GM23338 (cell line): ENCODE results near the gene SEPTIN7. TPM values are rescaled to one million over a fixed set of nuclear protein-coding genes. Genes with fewer than 3 reads are reported as not detected.

Experiments
- ATAC-seq: fragments of 200-7000 bp; cut with Tn5 transposase; 3 replicates; pipeline ENCODE4 v1.9.1; 2020
- DNase-seq: peaks from one replicate; pipeline ENCODE4 v3.0.0-alpha.2; 2015; ENCODE audit warnings: low spot score
- H2AFZ ChIP-seq: fragments of 200-600 bp; sonication (generic); 2 replicates; pipeline ENCODE4 v1.8.0; 2016; ENCODE audit warnings: antibody characterized with exemption, mild to moderate bottlenecking, moderate library complexity
- H3F3A ChIP-seq: fragments of 200-600 bp; sonication (generic); replicated peaks from 2 replicates; pipeline ENCODE4 v1.8.0; 2017; ENCODE audit warnings: antibody characterized with exemption, mixed run types, low read depth
- H3K27ac ChIP-seq: fragments of 200-600 bp; sonication (generic); 2 replicates; pipeline ENCODE4 v1.6.1; 2016; ENCODE audit warnings: low read depth
- H3K27me3 ChIP-seq: fragments of 200-600 bp; sonication (generic); 2 replicates; pipeline ENCODE4 v1.8.0; 2016; ENCODE audit warnings: mild to moderate bottlenecking, mixed run types, moderate library complexity; ENCODE audit not compliant: insufficient read depth
- H3K36me3 ChIP-seq: fragments of 200-600 bp; sonication (generic); 2 replicates; pipeline ENCODE4 v1.8.0; 2016; ENCODE audit warnings: mild to moderate bottlenecking; ENCODE audit not compliant: insufficient read depth
- H3K4me1 ChIP-seq: fragments of 200-600 bp; sonication (generic); 2 replicates; pipeline ENCODE4 v1.8.0; 2016; ENCODE audit warnings: mild to moderate bottlenecking, moderate library complexity; ENCODE audit not compliant: insufficient read depth
- H3K4me2 ChIP-seq: fragments of 200-600 bp; sonication (generic); 2 replicates; pipeline ENCODE4 v1.7.1; 2017; ENCODE audit warnings: mixed run types
- H3K4me3 ChIP-seq: fragments of 200-600 bp; sonication (generic); 2 replicates; pipeline ENCODE4 v1.6.1; 2016; ENCODE audit warnings: mixed run types
- H3K79me2 ChIP-seq: fragments of 200-600 bp; sonication (generic); replicated peaks from 2 replicates; pipeline ENCODE4 v1.8.0; 2017; ENCODE audit warnings: mild to moderate bottlenecking; ENCODE audit not compliant: insufficient read depth
- H3K9me2 ChIP-seq: fragments of 200-600 bp; sonication (generic); 2 replicates; pipeline ENCODE4 v1.8.0; 2017; ENCODE audit not compliant: insufficient read depth
- H4K20me1 ChIP-seq: fragments of 200-600 bp; sonication (generic); replicated peaks from 2 replicates; pipeline ENCODE4 v1.8.0; 2017; ENCODE audit warnings: mild to moderate bottlenecking; ENCODE audit not compliant: insufficient read depth
- H3K27ac Mint-ChIP-seq: 2 replicates; pipeline ENCODE4 v1.8.0; 2020; ENCODE audit warnings: inconsistent platforms, mild to moderate bottlenecking, moderate library complexity, mixed read lengths
- H3K27me3 Mint-ChIP-seq: 3 replicates; pipeline ENCODE4 v1.8.0; 2022; ENCODE audit warnings: low read depth, mild to moderate bottlenecking, moderate library complexity, mixed read lengths, inconsistent platforms; ENCODE audit not compliant: insufficient read depth, poor library complexity
- H3K36me3 Mint-ChIP-seq: 3 replicates; pipeline ENCODE4 v1.8.0; 2021; ENCODE audit warnings: low read depth, mild to moderate bottlenecking, inconsistent platforms, moderate library complexity, mixed read lengths
- H3K4me1 Mint-ChIP-seq: 3 replicates; pipeline ENCODE4 v1.8.0; 2020; ENCODE audit warnings: mild to moderate bottlenecking, inconsistent platforms, mixed read lengths
- H3K4me3 Mint-ChIP-seq: 3 replicates; pipeline ENCODE4 v1.8.0; 2021; ENCODE audit warnings: moderate library complexity, mild to moderate bottlenecking, inconsistent platforms, mixed read lengths
- H3K9me3 Mint-ChIP-seq: 3 replicates; pipeline ENCODE4 v1.8.0; 2020; ENCODE audit warnings: moderate library complexity, mild to moderate bottlenecking, inconsistent platforms, mixed read lengths
- CTCF ChIP-seq, 2 experiments: fragments of 200-600 bp in 1 of 2; sonication (generic) in 1 of 2; conservative IDR thresholded peaks; 2 replicates each; pipeline versions ENCODE4 v1.5.1 to v1.6.1; 2016 to 2017; ENCODE audit warnings: antibody characterized with exemption in 2 of 2, low read depth in 2 of 2, mild to moderate bottlenecking in 2 of 2, moderate library complexity in 1 of 2
- EZH2 ChIP-seq: fragments of 200-600 bp; sonication (generic); IDR thresholded peaks from one replicate; pipeline ENCODE4 v1.8.0; 2017; ENCODE audit warnings: antibody characterized with exemption, mild to moderate bottlenecking, low read depth; ENCODE audit not compliant: unreplicated experiment
- POLR2AphosphoS5 ChIP-seq: IDR thresholded peaks from 2 replicates; pipeline ENCODE4 v1.6.1; 2016; ENCODE audit warnings: antibody characterized with exemption, low read depth
- STAT1 ChIP-seq: IDR thresholded peaks from one replicate; pipeline ENCODE4 v1.6.1; 2016; ENCODE audit warnings: antibody characterized with exemption; ENCODE audit not compliant: unreplicated experiment
- ZNF114 ChIP-seq: fragments of 250-450 bp; sonication (Bioruptor Pico); IDR thresholded peaks from 2 replicates; pipeline ENCODE4 v1.5.0; 2020; ENCODE audit warnings: mild to moderate bottlenecking, moderate library complexity
- ZNF331 ChIP-seq: fragments of 250-450 bp; sonication (Bioruptor Pico); IDR thresholded peaks from 2 replicates; pipeline ENCODE4 v1.5.0; 2020; ENCODE audit warnings: low read depth, mild to moderate bottlenecking, moderate library complexity
- ZNF462 ChIP-seq: fragments of 250-450 bp; sonication (Bioruptor Pico); IDR thresholded peaks from 2 replicates; pipeline ENCODE4 v1.5.0; 2020; ENCODE audit warnings: mild to moderate bottlenecking, moderate library complexity
- polyA plus RNA-seq: library from polyadenylated mRNA; unstranded; fragments of >200 nt; fragmentation: Nextera tagmentation; extraction: Ambion mirVana; gene quantifications from 2 replicates; pipeline ENCODE4 v1.2.1, GENCODE V29; 2016
- total RNA-seq: library from RNA; depleted of rRNA; stranded (reverse); fragments of >200 nt; shearing (Covaris generic); gene quantifications from 2 replicates; pipeline ENCODE4 v1.2.3, GENCODE V29; 2014

The SEPTIN7 gene
- total and polyA plus RNA-seq, 2 experiments from 2014 or later: 210 to 499 TPM

GRCh38 chr7:35797311-35797710 is 3.5 kb upstream of the SEPTIN7 start:
- Mint-ChIP-seq H3K4me1 (peaks cover 13% of the 10 kb centered on the region), H3K9me3 (no peaks in the 10 kb centered on the region; the same call in 2 of the 3 replicates), H3K27ac (no peak overlapping the region), H3K27me3 (peaks cover 3% of the 10 kb centered on the region), H3K36me3 (no peaks in the 10 kb centered on the region; the same call in 2 of the 3 replicates), H3K4me3 (no peak overlapping the region)
- Histone ChIP-seq H3K4me2 (no peak overlapping the region), H2AFZ (no peak overlapping the region), H3K4me1 (peaks cover 9% of the 10 kb centered on the region), H3K9me2 (no peaks in the 10 kb centered on the region), H3K27me3 (no peaks in the 10 kb centered on the region), H3F3A (0 out of 2 replicates have a peak, but pooled peaks cover 4% of the 10 kb centered on the region), H3K79me2 (peaks cover 7% of the 10 kb centered on the region), H3K4me3 (no peak overlapping the region), H4K20me1 (0 out of 2 replicates have a peak, but pooled peaks cover 2% of the 10 kb centered on the region), H3K27ac (no peak overlapping the region), H3K36me3 (no peaks in the 10 kb centered on the region)
- no peak for DNase-seq
- ATAC-seq: no peak
- TF ChIP-seq ZNF331 (no peak), STAT1 (no peak), ZNF462 (CRISPR knock-in tag) (no peak), CTCF (conservative IDR thresholded peaks at IDR 0.05; ENCODE audit: low read depth in 2 of 2) (no peak), EZH2 (no peak), POLR2AphosphoS5 (no peak), ZNF114 (CRISPR knock-in tag) (no peak)
